Stimulated activated CD4-positive, alpha-beta T cell treated with anti-CD3 and anti-CD28 coated beads, TNF-alpha, amount 100 ng/mL, for 4 hours (primary cell): ENCODE measurements around the gene HOXA3.

Experiments
- DNase-seq, 3 experiments: peaks; one replicate each; pipeline ENCODE4 v3.0.0-alpha.2; 2020; ENCODE audit warnings: low read depth in 3 of 3

Gene HOXA3

DNA sequence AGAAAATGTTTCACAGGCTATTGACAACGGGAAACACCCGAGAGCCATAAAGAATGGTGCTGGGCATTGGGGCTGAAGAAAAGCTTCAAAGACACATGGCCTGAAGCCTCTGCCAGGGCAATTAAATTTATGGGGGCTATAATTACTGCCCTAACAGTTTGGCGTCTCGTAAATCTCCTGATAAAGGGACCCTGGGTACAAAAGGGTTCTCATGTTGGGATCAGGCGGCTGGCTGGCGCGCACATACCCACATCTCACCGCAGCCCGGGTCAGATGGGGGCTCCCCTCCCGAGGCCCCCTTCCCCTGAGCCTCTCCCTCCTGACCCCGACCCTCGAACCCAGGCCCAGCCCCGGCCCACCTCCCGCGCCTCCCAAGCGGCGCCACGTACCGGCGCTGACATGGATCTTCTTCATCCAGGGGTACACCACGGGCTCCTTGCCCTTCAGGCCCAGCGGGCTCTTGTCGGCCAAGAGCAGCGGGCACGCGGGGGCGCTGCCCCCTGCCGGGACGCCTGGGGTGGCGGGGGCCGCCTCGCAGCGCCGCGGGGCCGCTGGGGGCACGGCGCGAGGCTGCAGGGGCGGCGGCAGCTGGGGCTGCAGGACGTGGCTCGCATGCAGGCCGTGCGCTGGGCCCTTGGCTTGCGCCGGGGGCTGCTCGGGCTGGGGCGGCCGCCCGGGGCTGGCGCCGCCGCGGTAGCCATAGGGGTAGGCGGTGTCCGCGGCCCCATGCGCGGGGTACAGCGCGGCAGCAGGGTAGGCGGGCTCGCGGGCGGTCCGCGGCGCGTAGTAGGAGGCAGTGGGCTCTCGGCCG is 22.4 kb downstream of the HOXA3 start:
- no peak for DNase-seq

DNA sequence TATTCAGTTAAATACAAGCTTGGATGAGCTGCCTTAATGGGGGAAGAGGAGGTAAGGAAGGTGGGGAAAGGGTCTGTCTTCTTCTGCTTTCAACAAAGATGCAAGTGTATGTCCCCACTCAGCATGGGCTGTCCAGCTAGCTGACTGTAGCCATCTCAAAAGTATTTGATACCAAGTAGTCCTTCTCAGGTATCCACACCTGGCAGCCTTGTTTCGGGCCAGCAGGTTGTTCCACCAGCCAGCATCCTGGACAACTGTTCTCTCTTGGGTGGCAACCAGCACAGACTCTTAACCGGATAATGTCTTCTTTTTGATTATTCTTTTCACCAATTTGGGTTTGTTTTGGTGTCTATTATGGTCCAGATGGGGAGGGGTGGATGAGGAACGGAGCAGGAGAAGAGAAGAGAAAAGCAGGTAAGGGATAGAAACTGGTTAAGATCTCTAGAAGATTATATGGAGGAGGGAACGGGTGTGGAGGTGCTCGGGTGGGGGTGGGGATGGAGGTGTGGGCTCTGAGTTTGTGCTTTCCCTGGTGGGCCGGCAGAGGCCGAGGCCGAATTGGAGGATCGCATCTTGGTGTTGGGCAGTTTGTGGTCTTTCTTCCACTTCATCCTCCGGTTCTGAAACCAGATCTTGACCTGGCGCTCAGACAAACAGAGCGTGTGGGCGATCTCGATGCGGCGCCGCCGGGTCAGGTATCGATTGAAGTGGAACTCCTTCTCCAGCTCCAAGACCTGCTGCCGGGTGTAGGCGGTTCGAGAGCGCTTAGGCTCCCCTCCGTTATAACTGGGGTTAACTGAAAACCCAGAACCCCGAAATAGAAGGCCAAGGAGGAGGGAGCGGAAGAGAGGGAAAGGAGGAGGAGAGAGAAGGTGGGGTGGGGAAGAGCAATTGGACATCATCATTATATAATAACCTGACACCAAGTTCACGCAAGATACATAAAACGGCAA is 23.3 kb downstream of the HOXA3 start:
- DNase-seq: no peak

DNA sequence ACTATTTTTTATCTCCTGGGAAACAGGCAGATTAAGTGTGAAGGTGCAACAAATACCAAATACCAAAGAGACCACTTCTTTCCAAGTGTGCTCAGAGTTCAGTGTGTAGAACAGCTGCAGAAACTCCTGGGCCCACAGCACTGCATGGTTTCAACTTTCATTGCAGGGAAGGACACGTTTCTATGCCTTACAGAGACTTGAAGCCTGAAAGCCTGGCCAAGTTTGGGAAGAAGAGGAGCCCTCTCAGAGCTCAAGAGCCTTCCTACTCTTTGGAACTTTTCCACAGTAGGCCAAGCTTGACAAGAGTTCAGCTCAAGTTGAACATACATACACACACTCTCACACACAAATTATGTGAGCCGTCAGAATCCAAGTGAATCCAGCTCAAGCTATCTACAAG is 24.3 kb downstream of the HOXA3 start:
- DNase-seq: no peak

DNA sequence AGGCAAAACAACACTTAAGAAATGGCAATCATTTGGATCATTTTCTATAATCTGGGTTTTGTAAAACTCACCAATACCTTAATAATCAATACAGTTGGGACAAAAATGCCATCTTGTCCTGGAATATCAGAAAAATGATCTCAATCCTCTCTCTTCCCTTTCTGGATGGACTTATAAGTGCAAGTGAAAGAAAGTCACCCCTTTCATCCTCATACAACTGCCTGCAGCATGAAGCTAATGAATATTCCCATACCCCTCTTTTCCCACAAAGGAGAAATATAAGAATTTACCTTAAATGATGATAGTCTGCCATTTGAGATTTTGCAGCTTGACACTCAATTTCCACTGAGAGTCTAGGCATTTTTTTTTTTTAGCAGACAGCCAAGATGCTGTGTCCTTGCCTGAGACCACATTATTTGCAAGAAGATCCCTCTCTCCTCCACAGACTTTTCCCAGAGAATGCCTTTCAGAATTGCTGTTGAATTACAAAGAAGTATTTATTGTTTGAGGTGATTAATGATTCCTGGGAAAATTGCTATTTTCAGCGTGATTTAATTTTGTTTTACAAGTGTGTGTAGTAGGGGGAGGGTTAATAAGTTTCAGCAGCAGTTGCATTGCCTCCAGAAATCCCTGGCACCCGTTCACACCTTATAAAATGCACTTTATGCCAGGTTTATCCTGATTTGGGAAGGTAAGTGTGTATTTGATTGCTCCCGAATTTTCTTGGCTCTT is 25.6 kb downstream of the HOXA3 start:
- no peak for DNase-seq

DNA sequence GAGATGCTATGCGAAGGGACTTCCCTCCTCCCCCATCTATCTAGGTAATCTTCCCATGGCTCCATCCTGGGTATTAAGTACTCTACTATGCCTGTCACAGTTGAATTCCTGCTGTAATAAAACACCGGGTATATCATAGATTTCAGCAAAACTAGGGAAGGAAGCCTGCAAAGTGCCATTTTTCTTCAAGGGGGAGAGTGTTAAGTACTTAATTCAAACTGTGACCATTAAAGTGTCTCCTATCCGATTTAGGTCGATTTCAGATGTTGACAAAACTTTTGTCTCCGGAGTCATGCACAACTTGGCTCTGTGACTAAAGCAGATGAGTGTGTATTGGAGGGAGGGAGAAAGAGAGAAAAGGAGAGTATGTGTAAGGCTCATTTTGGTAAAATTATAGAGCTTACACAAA is 26.4 kb downstream of the HOXA3 start:
- no peak for DNase-seq

DNA sequence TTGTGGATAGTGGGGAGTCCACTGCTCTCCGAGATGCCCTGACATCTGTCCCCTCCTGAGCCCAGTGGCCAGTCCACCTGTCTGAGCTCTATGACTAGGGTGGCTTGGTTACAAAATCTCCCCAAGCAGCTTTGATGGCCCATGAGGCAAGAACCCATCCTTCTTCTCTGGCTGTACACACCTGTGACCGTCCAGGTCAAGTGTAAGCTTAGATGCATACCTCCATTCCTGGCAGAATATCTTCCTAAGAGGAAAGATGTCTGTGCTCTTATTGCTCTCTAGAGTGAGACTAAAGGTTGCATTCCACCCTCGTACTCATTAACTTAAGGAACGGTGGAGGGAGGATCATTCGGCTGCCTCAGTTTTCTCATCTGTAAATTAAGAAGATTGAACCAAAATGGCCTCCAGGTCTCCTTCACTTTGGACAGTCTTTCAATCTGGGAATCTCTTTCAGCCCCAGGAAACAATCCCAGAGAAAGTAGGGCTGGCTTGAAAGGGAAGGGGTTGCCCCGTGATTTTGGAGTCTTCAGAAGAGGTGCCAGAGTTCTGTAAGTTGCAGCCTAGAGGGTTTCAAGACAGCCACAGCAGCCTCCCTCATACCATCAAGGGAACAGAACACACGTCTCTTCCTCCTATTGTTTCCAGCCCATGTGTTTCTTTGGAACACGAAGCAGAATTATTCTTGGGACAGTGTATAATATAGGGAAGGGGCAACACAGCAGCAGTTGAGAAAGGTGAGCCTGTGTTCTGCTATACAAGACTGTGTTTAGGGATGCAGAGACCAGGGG is 27.3 kb downstream of the HOXA3 start:
- no peak for DNase-seq

DNA sequence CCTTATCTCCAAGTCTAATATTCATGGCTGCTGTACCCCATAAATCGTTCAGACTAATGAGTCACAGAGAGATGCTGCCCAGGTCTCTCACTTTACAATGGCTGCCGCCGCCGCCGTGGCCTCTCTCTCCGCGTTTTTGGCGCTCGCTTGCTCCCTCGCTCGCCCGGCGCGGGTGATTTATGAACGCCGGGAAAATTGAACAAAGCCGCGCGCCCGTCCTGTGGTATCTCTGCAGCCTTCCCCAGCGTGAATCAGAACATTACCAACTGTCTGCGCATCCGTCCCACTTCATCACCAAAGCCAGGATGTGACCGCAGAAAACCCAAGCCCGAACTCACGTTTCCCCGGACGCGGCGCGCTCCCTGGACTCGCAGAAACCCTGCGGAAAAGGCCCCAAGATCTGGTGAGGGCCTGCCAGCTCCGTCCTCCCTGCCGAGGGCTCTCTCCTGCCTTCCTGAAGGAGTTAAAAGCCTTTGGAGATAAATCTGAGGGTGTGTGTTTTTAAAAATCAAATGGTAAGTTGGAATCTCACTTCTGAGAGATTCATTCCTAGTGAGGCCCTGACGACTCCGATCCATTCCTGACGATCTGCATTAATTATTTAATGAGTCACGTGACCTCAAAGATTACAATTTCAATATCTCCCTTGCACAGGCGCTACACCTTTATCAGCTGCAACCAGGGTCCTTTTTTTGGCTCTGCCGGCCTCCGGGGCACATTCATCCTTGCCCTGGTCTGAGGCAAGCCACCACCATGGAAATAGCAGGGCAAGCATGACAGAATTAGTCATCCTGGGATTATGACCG is 28.1 kb downstream of the HOXA3 start:
- DNase-seq: no peak

DNA sequence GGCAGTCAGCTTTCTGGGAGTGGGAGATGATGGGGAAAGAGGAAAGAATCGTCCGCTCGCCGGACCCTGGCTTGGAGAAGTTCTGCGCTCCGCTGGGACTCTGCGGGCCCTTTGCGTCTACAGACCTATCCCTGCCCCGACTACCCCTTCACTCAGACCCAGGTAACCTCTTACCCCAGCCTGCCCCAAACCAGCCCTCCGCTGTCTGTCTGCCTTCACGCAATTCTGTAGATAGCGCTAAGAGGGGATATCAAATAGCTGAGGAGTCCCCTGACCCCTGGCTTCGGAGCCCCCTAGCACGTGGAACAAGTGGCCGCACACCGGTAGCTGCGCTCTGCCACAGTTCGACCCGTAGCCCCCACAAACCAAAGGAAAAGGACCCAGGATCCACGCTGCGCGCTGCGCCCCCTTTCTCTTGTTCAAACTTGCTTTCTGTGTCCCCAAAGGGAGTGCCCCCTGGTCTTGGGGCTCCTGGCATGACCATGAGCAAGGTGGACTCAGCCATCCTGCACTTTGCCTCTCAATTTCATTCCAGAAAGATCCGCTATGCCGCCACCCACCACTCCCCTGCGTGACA is 28.8 kb downstream of the HOXA3 start:
- no peak for DNase-seq

DNA sequence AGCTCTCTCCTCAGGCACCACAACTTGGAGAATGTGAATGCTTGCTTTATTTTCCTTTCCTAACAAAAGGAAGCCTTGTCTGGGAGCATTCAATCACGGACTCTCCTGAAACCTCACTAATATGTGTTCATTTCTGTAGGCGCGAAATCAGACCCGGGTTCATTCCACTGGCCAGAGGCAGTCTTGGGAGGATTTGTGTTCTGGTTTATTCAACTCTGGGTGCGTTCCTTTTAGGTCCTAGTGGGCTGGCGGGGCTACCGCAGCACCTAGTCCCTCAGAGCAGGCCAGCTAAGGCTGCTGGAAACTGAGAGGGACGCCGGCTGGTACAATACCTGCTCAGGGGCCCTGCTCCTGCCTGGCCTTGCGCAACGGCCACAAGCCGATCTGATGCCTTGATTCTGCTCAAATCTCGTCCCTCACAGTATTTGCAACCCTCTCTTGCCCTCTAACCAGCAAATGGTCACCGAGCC is 29.3 kb downstream of the HOXA3 start:
- DNase-seq: no peak

DNA sequence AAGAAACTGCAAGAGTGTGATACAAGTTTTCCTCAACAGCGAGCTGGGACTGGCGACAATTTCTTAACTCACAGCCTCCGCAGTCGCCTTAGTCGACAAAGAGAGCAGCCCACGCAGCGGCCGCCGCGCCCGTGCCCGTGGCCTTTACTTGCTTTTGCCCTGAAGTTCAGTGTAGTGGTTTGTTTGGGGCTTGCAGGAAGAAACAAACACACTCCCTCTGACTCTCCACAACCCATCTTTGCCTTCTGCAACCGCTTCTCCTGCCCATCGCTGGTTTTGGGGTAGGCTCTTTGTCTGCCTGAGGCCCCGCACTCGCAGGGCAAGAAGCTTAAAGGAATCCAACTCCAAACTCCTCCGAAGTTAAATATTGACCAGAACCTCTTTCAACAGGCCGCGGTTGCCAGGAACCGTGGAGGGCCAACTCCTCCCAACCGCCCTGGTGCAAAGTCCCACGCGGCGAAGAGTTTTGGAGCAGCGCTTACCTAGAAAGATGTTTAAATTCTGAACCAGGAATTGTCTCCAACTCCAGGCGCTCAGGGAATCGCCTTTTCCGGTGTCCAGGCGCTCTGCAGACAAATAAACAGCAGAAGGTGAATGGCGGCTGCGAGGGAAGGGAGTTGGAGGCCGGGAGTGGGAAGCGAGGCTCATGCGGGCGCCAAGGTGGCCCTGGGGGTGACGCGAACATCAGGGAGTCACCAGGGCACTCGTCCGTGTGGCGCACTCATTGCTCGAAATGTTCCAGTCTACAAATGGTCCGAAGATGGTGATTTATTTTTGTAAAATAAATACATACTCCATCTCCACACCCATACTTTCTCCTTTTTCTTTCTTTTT is 30.1 kb downstream of the HOXA3 start:
- DNase-seq: no peak

DNA sequence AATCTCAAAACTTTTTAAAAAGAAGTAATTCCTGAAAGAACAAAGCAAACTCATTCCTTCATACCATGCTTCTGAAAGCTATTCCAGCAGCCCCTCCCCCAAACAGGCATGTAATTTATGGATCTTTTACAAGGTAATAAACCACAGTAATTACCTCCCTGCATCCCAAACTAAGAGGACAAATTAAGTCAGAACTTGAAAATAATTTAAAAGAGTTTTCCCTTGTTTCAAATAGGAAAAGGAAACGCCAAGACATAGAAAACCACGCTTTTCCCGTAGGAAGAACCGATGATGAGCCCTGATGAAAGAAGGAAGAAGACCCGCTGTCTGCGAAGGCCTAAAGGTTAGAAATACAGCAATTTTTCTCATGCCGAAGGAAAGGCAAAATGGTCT is 30.7 kb downstream of the HOXA3 start:
- no peak for DNase-seq

DNA sequence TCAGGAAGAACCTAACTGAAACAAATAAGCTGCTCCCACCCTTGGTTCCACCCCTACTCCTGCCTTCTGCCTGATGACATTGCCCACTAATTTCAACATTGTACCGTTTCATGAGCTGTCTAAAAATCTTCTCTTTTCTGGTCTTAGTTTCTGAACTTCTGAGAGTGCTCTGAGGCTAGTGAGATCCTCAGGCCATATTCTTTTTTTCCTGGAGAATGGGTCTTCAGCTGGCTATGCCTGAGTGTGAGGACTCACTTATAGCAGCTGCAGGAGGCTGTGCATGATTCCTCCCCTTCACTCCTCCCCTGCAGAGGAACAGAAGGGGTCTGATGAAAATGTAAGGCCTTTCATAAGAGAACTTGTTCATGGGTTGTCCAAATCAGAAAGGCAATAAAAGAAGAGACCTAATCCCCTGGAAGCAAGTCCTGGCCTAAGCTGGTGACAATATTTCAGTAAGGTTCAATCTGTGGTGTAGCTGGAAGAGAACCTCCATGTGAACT is 32.9 kb downstream of the HOXA3 start:
- no peak for DNase-seq

DNA sequence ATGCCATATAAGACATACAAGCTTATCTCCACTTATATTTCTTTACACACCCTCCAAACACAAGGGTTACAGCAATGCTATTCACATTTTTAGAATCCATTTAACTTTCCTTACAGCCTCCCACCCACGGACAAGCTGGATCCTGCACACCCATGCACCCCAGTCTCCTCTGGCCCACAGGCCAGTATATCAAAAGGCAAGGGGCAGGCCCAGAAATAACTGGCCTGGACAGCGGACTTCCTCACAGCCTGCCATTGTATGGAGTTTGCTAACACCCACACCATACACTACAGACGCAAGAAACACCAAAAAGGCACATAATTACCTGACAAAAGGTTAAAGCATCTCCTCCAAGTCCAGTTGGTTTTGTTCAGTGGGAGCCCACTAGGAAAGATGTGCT is 33.8 kb downstream of the HOXA3 start:
- DNase-seq: no peak

DNA sequence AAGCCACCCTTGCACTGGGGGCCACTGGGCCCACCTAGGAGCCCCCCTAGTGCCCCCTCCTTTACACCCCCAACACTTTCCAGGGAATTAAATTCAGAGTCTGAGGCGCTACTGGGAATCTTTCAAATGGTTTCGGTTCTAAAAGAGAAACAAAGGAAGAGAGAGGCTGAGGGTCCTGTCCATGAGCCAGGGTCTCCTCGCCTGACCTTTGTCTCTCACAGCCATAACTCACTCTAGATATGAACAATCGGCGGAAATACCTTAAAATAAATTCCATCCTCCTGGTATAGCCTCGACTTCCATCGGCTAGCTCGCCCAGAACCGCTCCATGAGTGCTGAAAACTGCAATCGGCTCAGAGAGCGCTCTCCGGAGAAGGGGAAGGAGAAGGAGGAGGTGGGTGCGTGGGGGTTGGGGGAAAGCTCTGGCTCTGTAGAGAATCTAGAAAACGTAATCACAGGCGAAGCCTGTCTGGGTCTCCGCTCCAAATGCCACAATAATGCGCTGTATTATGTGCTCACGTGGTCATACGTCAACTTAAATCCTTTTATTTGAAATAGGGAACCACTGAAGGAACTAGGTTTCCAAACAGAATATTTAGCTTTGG is 34.4 kb downstream of the HOXA3 start:
- DNase-seq: no peak

DNA sequence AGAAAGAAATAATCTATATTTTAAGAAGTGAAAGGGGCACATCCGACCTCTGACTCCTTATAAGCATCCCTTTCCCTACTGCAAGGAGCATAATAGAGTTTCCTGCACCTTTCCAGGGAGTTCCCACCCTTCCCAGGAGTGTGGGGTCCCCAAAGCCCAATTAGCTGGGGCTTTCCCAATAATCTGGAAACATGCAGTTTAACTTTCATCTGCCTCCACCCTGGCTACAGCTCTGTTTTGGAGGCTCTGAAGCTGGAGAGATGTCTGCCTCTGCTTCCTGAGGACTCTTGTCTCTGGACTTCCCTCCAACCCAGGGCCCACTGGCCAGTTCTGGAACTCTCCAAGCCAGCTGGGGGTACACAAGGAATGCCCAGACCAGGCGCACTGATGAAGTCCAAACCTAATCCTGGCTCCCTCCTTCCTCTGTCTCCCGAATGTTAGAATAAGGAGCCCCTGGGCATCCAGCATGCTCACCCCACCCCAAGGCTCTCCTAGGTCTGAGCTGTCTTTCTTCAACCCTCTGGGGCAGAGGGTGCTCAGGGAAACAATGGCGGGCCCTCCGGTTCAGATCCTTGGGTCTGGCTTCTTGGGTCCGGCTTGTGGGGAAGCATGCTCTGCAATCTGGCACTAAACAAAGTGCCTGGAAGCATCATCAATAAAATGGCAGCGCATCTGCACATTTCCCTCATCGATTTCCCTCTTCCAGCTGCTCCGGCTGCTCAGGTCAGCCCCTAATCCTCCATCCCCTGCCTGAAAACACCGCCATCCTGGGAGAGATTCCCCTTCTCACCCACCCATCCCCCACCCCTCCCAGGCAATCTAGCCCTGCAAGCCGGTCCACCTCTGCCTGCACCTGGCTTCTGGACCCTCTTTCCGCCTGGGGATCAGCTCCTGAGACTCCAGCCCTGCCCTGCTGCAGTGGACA is 35.2 kb downstream of the HOXA3 start:
- no peak for DNase-seq

DNA sequence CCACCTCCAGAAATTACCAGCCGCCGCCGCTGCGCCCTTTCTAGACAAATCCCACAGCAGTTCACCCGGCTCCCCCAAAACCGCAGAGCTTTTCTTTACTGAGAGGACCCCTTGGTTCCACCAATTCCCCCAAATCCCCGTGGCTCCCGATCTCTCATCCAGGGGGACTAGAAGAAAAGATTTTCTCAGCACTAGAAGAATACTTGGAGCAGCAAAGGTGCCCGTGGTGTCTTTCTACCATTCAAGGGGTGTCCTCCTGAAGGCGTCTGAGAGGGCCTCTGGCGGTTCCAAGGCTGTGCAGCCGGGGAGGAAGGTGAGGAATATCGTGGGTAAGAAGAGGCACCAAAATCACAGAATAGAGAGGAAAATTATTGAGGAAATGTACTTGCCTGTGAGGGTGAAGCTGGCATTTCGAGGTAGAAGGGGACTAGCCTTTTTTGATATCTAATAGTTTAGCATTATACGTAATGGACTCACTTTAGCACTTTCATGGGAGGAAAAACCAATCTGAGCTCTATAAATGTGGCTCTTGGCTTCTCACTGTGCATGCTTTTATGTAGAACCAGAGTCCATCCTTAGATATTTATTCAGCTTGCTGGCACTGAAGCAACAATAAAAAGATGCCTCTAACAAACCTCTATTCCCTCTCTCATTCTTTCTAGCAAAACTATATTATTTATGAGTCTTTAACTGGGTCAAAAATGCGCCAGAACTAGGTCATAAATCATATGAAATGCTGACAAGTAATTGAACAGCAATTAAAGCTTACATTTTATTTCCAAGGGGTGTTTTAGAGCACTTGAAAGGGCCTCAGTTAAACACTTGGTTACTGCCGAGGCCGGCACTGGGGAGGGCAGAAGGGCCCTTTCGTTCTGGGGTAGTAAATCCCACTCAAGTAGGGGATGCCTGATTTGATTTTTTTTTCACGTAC is 36.1 kb downstream of the HOXA3 start:
- no peak for DNase-seq
